SH-SY5Y (cell line): ENCODE data around the gene TCF7L1.

Experiments
- GATA2 ChIP-seq: IDR thresholded peaks from 2 replicates; pipeline ENCODE4 v1.6.1; 2011; ENCODE audit warnings: mild to moderate bottlenecking, low read depth, low read length
- GATA3 ChIP-seq: IDR thresholded peaks from 2 replicates; pipeline ENCODE4 v1.6.1; 2011; ENCODE audit warnings: low read depth, mild to moderate bottlenecking, low read length, moderate library complexity

TCF7L1 gene

GRCh38 chr2:85303780-85304531 lies 170.8 kb downstream of the TCF7L1 start:
- TF ChIP-seq GATA3 (no peak), GATA2 (no peak)

GRCh38 chr2:85307527-85307897 lies 174.3 kb downstream of the TCF7L1 start:
- TF ChIP-seq GATA2 (no peak), GATA3 (no peak)

GRCh38 chr2:85308201-85308600 lies 175.0 kb downstream of the TCF7L1 start:
- TF ChIP-seq GATA2 (no peak), GATA3 (no peak)

GRCh38 chr2:85308896-85309555 lies 175.8 kb downstream of the TCF7L1 start:
- TF ChIP-seq GATA2: no peak
- TF ChIP-seq GATA3: no peak

- TF ChIP-seq GATA2: no peak
- no peak for TF ChIP-seq GATA3
These were observed 176.6 kb downstream of the TCF7L1 start for GRCh38 chr2:85309699-85310321.

GRCh38 chr2:85310330-85310729 lies 177.1 kb downstream of the TCF7L1 start:
- TF ChIP-seq GATA3 (no peak), GATA2 (no peak)

GRCh38 chr2:85312404-85312803 lies 179.2 kb downstream of the TCF7L1 start:
- no peak for TF ChIP-seq GATA2
- no peak for TF ChIP-seq GATA3

- TF ChIP-seq GATA3 (no peak), GATA2 (no peak)
These were observed 181.7 kb downstream of the TCF7L1 start for GRCh38 chr2:85314884-85315242.

- TF ChIP-seq GATA3 (no peak), GATA2 (no peak)
These were observed 185.3 kb downstream of the TCF7L1 start for GRCh38 chr2:85318222-85319074.

GRCh38 chr2:85319796-85320195 lies 186.6 kb downstream of the TCF7L1 start:
- TF ChIP-seq GATA3: no peak
- TF ChIP-seq GATA2: no peak

- TF ChIP-seq GATA2 (no peak), GATA3 (no peak)
These were observed 190.3 kb downstream of the TCF7L1 start for GRCh38 chr2:85323351-85323987.

GRCh38 chr2:85324639-85325465 lies 191.7 kb downstream of the TCF7L1 start:
- no peak for TF ChIP-seq GATA3
- TF ChIP-seq GATA2: no peak

GRCh38 chr2:85325466-85325811 lies 192.2 kb downstream of the TCF7L1 start:
- TF ChIP-seq GATA2: no peak
- no peak for TF ChIP-seq GATA3
